ENCODE data around the gene SAMD8. TPM values are rescaled to one million over a fixed set of nuclear protein-coding genes. Genes with fewer than 3 reads are reported as not detected.
A peak's percentile ranks its signal among the peaks of the same experiment; 100 is the strongest.
"Not testable (repeated sequence)": the region's sequence is repeated elsewhere in the genome, so short reads cannot be mapped to it uniquely, and the experiment has no call there.

SAMD8 gene
- polyA plus RNA-seq, 3 donors, result 12.1 to 15.4 (median 13.4) TPM

DNA sequence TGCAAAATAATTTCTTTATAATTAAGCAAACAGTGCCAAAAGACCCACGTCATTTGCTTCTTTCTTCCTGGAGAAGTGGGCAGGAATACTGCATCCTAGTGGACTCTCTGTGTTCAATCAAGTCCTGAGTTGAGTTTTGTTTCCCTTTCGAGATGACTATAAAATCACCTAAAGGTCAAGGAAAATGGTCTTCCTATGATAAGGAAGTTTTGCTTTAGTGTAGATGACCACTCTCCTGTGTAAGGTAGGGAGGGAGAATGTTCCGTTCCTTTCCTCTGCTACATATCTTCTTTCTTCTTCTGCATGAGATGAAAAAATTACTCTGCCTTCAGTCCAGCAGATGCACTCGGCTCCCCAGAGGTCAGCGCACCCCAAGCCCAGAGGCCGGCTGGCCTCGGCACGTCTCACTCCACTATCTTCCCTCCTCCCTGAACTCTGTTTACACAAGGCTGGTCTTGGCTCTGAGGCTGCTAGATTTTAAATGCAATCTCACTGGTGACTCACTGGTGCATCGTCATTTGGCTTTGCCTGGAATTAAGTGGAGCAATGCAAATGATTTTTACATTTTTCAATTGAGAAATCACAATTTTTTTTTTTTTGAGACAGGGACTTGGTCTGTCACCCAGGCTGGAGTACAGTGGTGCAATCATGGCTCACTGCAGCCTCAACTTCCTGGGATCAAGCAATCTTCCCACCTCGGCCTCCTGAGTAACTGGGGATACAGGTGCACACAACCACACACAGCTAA is 80.5 kb downstream of the SAMD8 start:
- DNase-seq (ENCODE audit: low read depth in 3 of 3, low spot score in 2 of 3), result no peak

GRCh38 chr10:75194625-75195024 is 83.2 kb downstream of the SAMD8 start:
- DNase-seq (ENCODE audit: low read depth in 3 of 3, low spot score in 2 of 3), result not testable (repeated sequence)

- DNase-seq (ENCODE audit: low read depth in 3 of 3, low spot score in 2 of 3), result no peak
Observed at GRCh38 chr10:75195035-75195763, 83.7 kb downstream of the SAMD8 start.

DNA sequence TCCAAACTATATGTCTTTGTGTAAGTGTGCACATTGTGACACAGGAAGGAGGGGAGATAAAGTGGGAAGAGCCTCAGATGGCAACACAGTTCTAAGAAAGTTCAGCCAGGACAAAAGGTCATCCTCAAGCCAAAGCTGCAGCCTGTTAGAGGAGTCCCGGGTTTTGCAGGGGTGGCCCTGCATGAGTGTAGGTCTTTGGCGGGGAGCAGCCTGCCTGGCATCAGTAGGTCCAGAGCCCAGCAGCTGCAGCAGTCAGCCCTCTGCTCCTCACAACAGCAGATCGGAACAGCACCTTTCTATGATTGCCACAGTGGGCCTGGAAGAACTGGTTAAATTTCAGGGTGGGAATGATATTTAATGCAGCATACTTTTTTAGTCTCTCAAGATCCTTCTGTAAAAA is 85.6 kb downstream of the SAMD8 start:
- no peak for DNase-seq (ENCODE audit: low read depth in 3 of 3, low spot score in 2 of 3)

DNA sequence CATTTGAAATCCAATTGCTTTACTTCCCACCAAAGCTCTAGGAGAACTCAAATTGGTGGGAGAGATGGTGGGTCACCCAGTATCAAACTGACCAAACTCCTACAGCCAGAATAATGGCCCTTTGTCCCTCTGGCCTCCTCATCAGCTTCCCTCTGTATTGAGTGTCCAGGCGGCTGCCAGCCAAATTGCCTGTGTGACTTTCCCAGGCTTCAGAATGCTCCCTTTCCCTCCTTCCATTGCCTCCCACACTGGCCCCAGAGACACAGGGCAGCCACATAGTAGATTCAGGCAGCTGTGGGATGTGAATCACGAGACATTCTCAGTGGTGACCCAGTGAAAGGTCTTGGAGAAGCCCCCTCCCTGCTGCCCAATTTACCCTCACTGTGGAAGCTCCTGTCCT is 86.5 kb downstream of the SAMD8 start:
- DNase-seq (ENCODE audit: low read depth in 3 of 3, low spot score in 2 of 3), result no peak

DNA sequence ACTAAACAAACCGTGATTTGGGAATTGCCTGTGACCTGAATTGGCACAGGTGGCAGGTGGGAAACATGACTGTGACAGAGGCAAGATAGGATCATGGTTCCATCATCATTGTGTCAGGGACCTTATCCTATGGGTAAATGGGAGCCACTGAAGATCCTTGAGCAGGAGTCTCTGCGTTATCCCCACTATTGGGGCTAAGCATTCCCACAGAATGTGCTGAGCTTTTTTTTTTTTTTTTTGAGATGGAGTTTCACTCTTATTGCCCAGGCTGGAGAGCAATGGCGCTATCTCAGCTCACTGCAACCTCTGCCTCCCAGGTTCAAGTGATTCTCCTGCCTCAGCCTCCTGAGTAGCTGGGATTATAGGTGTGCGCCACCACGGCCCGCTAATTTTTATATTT is 88.5 kb downstream of the SAMD8 start:
- DNase-seq (ENCODE audit: low read depth in 3 of 3, low spot score in 2 of 3), result not testable (repeated sequence)

DNA sequence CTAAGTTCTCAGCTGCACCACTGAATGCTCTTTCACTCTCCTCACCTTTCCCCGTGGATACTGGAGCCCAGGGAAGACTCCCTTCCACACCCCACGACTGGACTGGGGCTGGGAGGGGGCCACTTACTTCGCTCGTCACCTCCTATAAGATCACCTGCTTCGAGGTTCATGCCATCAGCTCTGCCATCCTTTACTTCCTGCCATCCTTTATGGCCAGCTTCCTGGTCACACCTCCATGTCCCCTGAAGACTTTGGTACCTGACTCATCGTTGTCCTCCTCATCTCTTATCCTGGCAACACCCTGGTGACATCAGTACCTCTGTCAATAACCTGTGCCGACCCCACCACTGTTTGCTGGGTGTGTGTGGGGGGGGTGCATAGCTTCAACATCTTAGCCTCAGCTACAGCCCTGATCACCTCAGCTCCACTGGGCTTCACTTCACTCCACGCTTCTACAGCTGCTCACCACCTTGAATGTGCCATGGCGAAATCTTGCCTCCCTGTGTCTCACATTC is 90.4 kb downstream of the SAMD8 start:
- no peak for DNase-seq (ENCODE audit: low read depth in 3 of 3, low spot score in 2 of 3)

DNA sequence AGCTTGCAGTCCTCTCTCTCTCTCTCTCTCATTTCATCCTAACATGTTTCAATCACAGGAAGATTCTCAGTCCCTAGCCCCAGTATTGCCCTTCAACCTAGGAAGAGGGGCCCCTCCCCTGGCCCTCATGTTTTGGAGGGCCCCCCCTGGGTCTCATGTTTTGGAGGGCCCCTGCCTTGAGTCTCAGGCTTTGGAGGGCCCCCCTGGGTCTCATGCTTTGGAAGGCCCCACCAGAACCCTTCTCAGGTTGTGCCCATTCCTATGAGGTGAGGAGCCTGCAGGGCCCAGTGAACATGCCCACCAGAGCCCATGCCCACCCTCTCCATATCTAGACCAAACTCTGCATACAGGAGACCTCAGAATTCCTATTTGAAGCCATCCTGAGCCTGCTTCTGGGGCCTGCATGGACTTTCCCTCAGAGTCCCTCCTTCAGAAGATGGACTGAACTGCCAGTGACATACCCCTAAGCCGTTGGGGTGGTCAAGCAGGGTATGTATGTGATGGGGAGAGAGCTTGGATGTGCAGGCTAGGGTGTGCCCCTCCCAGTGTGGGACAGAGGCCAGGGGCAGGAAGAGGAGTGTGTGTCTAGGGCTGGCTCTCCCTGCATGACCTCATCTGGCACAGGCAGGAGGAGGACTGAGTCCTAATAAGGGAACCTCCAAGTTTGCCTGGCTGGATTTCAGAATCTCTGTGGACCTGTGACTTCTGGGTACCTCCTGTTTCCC is 91.0 kb downstream of the SAMD8 start:
- DNase-seq (ENCODE audit: low read depth in 3 of 3, low spot score in 2 of 3), result no peak

DNA sequence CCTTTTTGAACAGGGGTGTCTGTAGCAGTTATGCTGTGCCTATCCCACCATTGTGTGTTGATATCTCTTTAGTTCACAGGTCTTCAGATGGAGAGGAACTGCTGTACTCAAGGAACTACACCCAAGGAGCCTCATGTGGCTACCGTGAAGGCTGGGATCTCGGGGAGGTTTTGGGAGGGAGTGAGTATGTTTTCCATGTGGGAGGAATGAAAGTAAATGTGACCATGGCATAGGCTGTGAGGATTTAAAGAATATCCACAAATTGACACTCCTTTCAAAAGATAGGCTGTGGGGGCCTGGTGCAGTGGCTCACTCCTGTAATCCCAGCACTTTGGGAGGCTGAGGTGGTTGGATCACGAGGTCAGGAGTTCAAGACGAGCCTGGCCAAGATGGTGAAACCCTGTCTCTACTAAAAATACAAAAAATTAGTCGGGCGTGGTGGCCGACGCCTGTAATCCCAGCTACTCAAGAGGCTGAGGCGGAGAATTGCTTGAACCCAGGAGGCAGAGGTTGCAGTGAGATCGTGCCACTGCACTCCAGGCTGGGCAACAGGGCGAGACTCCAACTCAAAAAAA is 91.7 kb downstream of the SAMD8 start:
- DNase-seq (ENCODE audit: low read depth in 3 of 3, low spot score in 2 of 3), result not testable (repeated sequence)

DNA sequence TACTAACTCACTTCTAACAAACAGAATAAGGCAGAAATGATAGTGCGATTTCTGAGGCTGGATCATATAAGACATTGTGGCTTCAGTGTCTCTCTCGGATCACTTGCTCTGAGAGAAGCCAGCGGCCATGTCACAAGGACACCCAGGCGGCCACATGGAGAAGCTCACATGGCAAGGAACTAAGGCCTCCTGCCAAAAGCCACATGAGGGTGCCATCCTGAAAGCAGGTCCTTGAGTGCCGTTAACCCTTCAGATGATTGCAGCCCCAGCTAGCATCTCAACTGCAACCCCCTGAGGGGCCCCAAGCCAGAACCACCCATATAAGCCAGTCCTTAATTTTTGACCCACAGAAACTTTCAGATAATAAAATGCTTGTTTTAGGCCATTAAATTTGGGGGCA is 92.3 kb downstream of the SAMD8 start:
- no peak for DNase-seq (ENCODE audit: low read depth in 3 of 3, low spot score in 2 of 3)

DNA sequence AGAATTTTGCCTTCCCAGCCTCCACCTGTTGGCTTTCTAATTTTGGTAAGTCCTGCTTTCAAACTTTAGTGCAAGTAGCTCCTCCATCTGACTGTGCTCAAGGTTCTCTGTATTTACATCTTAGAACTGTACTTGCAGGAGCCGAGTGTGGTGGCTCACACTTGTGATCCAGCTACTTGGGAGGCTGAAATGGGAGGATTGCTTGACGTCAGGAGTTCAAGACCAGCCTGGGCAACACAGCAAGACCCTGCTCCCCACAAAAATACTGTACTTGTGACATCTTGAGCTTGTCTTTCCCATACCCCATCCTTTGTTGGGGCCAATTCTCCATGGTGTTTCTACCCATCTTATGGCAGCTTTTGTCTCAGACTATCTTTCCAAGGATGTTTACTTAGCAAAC is 94.5 kb downstream of the SAMD8 start:
- no peak for DNase-seq (ENCODE audit: low read depth in 3 of 3, low spot score in 2 of 3)

DNA sequence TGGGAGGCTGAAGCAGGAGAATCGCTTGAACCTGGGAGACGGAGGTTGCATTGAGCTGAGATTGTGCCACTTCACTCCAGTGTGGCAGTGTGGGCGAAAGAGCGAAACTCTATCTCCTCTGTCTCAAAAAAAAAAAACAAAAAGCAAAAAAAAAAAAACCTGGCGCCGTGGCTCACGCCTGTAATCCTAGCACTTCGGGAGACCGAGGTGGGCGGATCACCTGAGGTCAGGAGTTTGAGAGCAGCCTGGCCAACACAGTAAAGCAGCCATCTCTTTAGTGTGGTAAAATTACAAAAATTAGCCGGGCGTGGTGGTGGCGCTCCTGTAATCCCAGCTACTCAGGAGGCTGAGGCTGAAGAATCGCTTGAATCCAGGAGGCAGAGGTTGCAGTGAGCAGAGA is 95.2 kb downstream of the SAMD8 start:
- DNase-seq (ENCODE audit: low read depth in 3 of 3, low spot score in 2 of 3), result not testable (repeated sequence)

DNA sequence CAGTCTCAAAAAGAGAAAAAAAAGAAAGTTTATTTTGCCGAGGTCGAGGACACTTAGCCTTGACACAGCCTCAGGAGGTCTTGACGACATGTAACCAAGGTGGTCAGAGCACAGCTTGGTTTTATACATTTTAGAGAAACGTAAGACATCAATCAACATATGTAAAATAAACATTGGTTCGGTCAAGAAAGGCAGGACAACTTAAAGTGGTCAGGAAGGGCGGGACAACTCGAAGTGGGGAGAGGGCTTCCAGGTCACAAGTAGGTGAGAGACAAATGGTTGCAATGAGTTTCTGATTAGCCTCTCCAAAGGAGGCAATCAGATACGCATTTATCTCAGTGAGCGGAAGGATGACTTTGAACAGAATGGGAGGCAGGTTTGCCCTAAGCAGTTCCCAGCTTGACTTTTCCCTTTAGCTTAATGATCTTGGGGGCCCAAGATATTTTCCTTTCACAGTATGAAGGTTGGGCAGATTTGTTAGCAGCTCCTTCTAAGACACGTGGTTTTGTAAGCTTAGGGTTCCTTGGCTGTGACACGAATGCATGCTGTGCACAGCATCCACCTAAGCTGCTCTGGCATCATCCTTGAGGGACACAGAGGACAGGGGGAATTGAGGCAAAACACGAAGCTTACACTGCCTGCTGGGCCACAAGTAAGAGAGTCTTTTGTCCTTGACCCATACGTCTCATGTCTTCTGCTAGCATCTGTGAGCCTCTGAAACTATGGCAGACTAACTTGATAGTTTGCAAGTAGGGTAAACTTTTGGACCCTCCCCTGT is 95.8 kb downstream of the SAMD8 start:
- no peak for DNase-seq (ENCODE audit: low read depth in 3 of 3, low spot score in 2 of 3)

- DNase-seq (ENCODE audit: low read depth in 3 of 3, low spot score in 2 of 3), result no peak
Observed at GRCh38 chr10:75207857-75208144, 96.3 kb downstream of the SAMD8 start.

DNA sequence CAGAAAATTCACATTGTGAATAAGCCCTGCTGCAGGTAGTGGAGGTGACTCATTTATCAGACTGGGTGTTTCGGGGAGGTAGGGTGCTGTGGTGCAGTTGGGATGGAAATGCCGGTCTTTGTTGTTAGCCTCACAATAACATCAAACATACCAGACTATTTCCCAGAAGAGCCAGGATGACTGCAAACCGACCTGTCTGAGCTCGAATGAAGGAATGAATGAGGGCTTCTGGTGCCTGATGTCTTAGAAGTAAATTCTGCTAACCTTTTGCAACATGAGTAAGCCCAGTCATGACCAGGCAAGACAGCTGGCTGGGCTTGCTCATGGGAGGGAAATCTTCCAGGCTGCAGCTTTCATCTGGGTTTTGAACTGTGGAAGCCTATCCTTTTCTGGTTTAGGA is 96.7 kb downstream of the SAMD8 start:
- no peak for DNase-seq (ENCODE audit: low read depth in 3 of 3, low spot score in 2 of 3)

GRCh38 chr10:75209086-75209920 is 97.8 kb downstream of the SAMD8 start:
- no peak for DNase-seq (ENCODE audit: low read depth in 3 of 3, low spot score in 2 of 3)

GRCh38 chr10:75209921-75210281 is 98.4 kb downstream of the SAMD8 start:
- DNase-seq (ENCODE audit: low read depth in 3 of 3, low spot score in 2 of 3), result peak in 1 of 3 donors; percentile 55

DNA sequence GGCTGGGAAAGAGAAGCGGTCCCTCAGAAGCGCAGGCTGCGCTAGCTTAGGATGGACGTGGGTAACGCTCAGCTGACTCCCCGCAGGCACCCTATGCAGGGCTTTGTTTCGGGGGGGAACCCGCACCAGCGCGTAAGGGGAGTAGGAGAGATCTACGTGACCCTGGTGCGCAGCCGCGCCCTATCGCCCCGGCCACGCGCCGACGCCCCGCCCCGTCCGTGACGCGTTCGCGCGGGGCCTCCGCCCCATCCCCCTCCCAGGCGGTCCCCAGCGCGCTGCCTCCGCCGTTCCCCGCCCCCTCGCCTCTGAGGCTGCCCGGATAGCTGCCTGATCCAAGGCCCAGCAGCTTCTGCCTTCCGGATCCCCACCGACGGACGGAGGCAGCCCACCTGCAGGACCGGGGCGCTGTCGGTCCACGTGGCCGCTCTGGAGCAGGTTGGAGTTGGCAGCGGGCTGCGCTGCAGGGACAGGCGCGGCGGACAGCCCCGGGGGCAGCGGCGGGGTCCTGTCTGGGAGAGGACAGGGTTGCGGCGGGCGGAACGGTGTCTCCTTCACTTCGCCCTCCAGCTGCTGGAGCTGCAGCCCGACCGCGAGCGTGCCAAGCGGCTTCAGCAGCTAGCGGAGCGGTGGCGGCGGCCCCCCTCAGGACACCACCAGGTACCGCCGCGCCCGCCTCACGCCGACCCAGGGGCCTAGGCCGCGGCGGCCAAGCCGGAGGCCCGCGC is 99.0 kb downstream of the SAMD8 start, which contains the start of gene VDAC2:
TSS of gene VDAC2 (plus strand) at position 515 of the 725 bp plus-strand sequence. CDS start 363 bp downstream, outside the sequence.
- DNase-seq (ENCODE audit: low read depth in 3 of 3, low spot score in 2 of 3), result peak; percentile 74 to 85 (median 80)

Measured in right renal cortex interstitium (tissue), 3 donors.